H1 (cell line): ENCODE results near the gene DDX3X. TPM values are rescaled to one million over a fixed set of nuclear protein-coding genes. Genes with fewer than 3 reads are reported as not detected.

Experiments used
- CTCF ChIA-PET: fragments of 300-600 bp; sonication (Branson Sonifier 250); formaldehyde crosslinking; loops from one replicate; lab custom pipeline; 2021; ENCODE audit not compliant: partially characterized antibody; lab: Charles Lee
- POLR2A ChIA-PET: fragments of 300-600 bp; sonication (Branson Sonifier 250); formaldehyde crosslinking; loops from one replicate; lab custom pipeline; 2021; ENCODE audit warnings: inconsistent platforms; ENCODE audit not compliant: partially characterized antibody; lab: Charles Lee
- DNase-seq, 2 experiments: peaks; one replicate each; pipeline versions ENCODE4 v3.0.0 to v3.0.0-alpha.2; 2010 to 2022; ENCODE audit warnings: low spot score in 2 of 2, low read depth in 1 of 2, mixed read lengths in 1 of 2
- FAIRE-seq: peaks from 2 replicates; lab custom pipeline; 2011; peaks lifted over from hg19 to GRCh38; lab: Jason Lieb, UNC
- H2AFZ ChIP-seq: 2 replicates; pipeline ENCODE4 v1.8.1; 2012; ENCODE audit warnings: low read length, inconsistent platforms
- H2AK5ac ChIP-seq: 2 replicates; pipeline ENCODE4 v1.6.1; 2013; ENCODE audit warnings: low read depth, low read length
- H2BK120ac ChIP-seq: replicated peaks from 2 replicates; pipeline ENCODE3; 2013; ENCODE audit warnings: low read depth, low read length, inconsistent platforms
- H2BK12ac ChIP-seq: 2 replicates; pipeline ENCODE4 v1.6.1; 2013; ENCODE audit warnings: low read depth, low read length
- H2BK15ac ChIP-seq: 2 replicates; pipeline ENCODE4 v1.6.1; 2013; ENCODE audit warnings: low read length
- H2BK20ac ChIP-seq: 2 replicates; pipeline ENCODE4 v1.6.1; 2013; ENCODE audit warnings: low read length
- H2BK5ac ChIP-seq: 2 replicates; pipeline ENCODE4 v1.6.1; 2013; ENCODE audit warnings: low read depth, low read length
- H3K14ac ChIP-seq: 2 replicates; pipeline ENCODE4 v1.6.1; 2013; ENCODE audit warnings: inconsistent platforms; ENCODE audit not compliant: insufficient read length
- H3K18ac ChIP-seq: 2 replicates; pipeline ENCODE4 v1.6.1; 2013; ENCODE audit warnings: low read length; ENCODE audit errors: extremely low read depth
- H3K23ac ChIP-seq: 2 replicates; pipeline ENCODE4 v1.6.1; 2013; ENCODE audit warnings: inconsistent platforms; ENCODE audit not compliant: insufficient read length
- H3K23me2 ChIP-seq: 2 replicates; pipeline ENCODE4 v1.6.1; 2013; ENCODE audit warnings: low read depth, low read length
- H3K27ac ChIP-seq: 2 replicates; pipeline ENCODE4 v1.6.1; 2011; ENCODE audit warnings: low read depth, low read length, inconsistent platforms
- H3K27me3 ChIP-seq, 4 experiments: replicated peaks in 1 of 4; 1 replicate in 1 of 4; 2 replicates in 3 of 4; pipeline versions ENCODE4 v1.6.1 to v1.8.1; 2011 to 2013; ENCODE audit warnings: low read length in 3 of 4, mild to moderate bottlenecking in 3 of 4, inconsistent platforms in 2 of 4, mixed read lengths in 2 of 4, moderate library complexity in 1 of 4; ENCODE audit not compliant: control insufficient read depth in 3 of 4, insufficient read depth in 3 of 4; ENCODE audit errors: extremely low read depth in 1 of 4
- H3K36me3 ChIP-seq, 4 experiments: 2 replicates each; pipeline versions ENCODE4 v1.6.1 to v1.8.1; 2011 to 2013; ENCODE audit warnings: mild to moderate bottlenecking in 4 of 4, low read length in 3 of 4, moderate library complexity in 2 of 4, control low read depth in 1 of 4, inconsistent platforms in 1 of 4; ENCODE audit not compliant: insufficient read depth in 4 of 4, control insufficient read depth in 2 of 4
- H3K4ac ChIP-seq: replicated peaks from 2 replicates; pipeline ENCODE3; 2013; ENCODE audit warnings: low read length, low read depth, mixed read lengths, inconsistent platforms; ENCODE audit not compliant: insufficient read length
- H3K4me1 ChIP-seq, 4 experiments: replicated peaks in 1 of 4; 1 replicate in 1 of 4; 2 replicates in 3 of 4; pipeline versions ENCODE4 v1.6.1 to v1.8.1; 2011 to 2013; ENCODE audit warnings: low read length in 3 of 4, inconsistent platforms in 2 of 4, mixed read lengths in 1 of 4; ENCODE audit not compliant: insufficient read depth in 4 of 4, control insufficient read depth in 3 of 4
- H3K4me2 ChIP-seq, 2 experiments: 2 replicates each; pipeline versions ENCODE4 v1.6.1 to v1.8.1; 2011 to 2013; ENCODE audit warnings: low read depth in 2 of 2, low read length in 2 of 2, control low read depth in 1 of 2, inconsistent platforms in 1 of 2, mild to moderate bottlenecking in 1 of 2; ENCODE audit not compliant: insufficient read depth in 1 of 2
- H3K4me3 ChIP-seq, 4 experiments: fragments of 200-600, 300-600 bp in 1 of 4; sonication (generic), shearing (Covaris generic), sonication (Bioruptor Twin) in 1 of 4; 2 replicates each; pipeline versions ENCODE4 v1.5.1 to v1.8.1; 2011 to 2016; ENCODE audit warnings: low read length in 4 of 4, low read depth in 3 of 4, control low read depth in 2 of 4, inconsistent platforms in 2 of 4, mild to moderate bottlenecking in 2 of 4, mixed read lengths in 1 of 4, moderate library complexity in 1 of 4; ENCODE audit not compliant: insufficient read depth in 2 of 4; ENCODE audit errors: extremely low read depth in 1 of 4
- H3K56ac ChIP-seq: replicated peaks from 2 replicates; pipeline ENCODE3; 2013; ENCODE audit warnings: low read depth, mild to moderate bottlenecking, mixed read lengths, low read length, inconsistent platforms; ENCODE audit not compliant: insufficient read length
- H3K79me1 ChIP-seq: 2 replicates; pipeline ENCODE4 v1.6.1; 2013; ENCODE audit warnings: low read depth, low read length, control low read depth
- H3K79me2 ChIP-seq, 2 experiments: 2 replicates each; pipeline versions ENCODE4 v1.6.1 to v1.8.1; 2012 to 2013; ENCODE audit warnings: low read length in 2 of 2, mild to moderate bottlenecking in 2 of 2, inconsistent platforms in 1 of 2; ENCODE audit not compliant: insufficient read depth in 2 of 2, control insufficient read depth in 1 of 2
- H3K9ac ChIP-seq, 4 experiments: replicated peaks in 1 of 4; 1 replicate in 1 of 4; 2 replicates in 3 of 4; pipeline versions ENCODE4 v1.6.1 to v1.8.1; 2011 to 2013; ENCODE audit warnings: low read depth in 3 of 4, low read length in 3 of 4, control low read depth in 2 of 4, mild to moderate bottlenecking in 2 of 4, moderate library complexity in 2 of 4, inconsistent platforms in 1 of 4; ENCODE audit errors: extremely low read depth in 1 of 4
- H3K9me3 ChIP-seq, 2 experiments: 2 replicates each; pipeline versions ENCODE4 v1.6.1 to v1.8.1; 2012 to 2013; ENCODE audit warnings: mild to moderate bottlenecking in 2 of 2, moderate library complexity in 2 of 2, control low read depth in 1 of 2, inconsistent platforms in 1 of 2, low read depth in 1 of 2, low read length in 1 of 2, mixed read lengths in 1 of 2; ENCODE audit not compliant: insufficient read depth in 2 of 2
- H4K20me1 ChIP-seq, 2 experiments: replicated peaks in 1 of 2; 2 replicates each; pipeline versions ENCODE3 to v1.8.1; 2011 to 2013; ENCODE audit warnings: inconsistent platforms in 2 of 2, low read length in 2 of 2, mild to moderate bottlenecking in 1 of 2; ENCODE audit not compliant: insufficient read depth in 2 of 2, control insufficient read depth in 1 of 2
- H4K5ac ChIP-seq: 2 replicates; pipeline ENCODE4 v1.6.1; 2013; ENCODE audit warnings: low read length, low read depth, mixed read lengths, inconsistent platforms; ENCODE audit not compliant: insufficient read length
- H4K8ac ChIP-seq: 2 replicates; pipeline ENCODE4 v1.8.0; 2013; ENCODE audit warnings: mild to moderate bottlenecking, moderate library complexity, low read length, inconsistent platforms; ENCODE audit not compliant: insufficient read depth; ENCODE audit errors: extremely low read depth
- H4K91ac ChIP-seq: replicated peaks from 2 replicates; pipeline ENCODE3; 2013; ENCODE audit warnings: low read length, mixed read lengths, inconsistent platforms; ENCODE audit not compliant: insufficient read length
- HDAC2 ChIP-seq, 2 experiments: fragments of 300-600 bp in 1 of 2; sonication (generic) in 1 of 2; IDR thresholded peaks; 2 replicates each; pipeline ENCODE4 v1.6.1; 2011 to 2012; ENCODE audit warnings: low read depth in 2 of 2, low read length in 2 of 2, mild to moderate bottlenecking in 2 of 2, moderate library complexity in 2 of 2, borderline replicate concordance in 1 of 2, inconsistent platforms in 1 of 2
- WGBS, 2 experiments: shearing (Covaris generic) in 1 of 2; methylation state at CpG; one replicate each; pipeline versions ENCODE4 v1.1.6 to v1.1.7; 2013 to 2015; ENCODE audit warnings: low lambda C conversion rate in 2 of 2, mixed read lengths in 2 of 2, inconsistent platforms in 1 of 2, low coverage in 1 of 2, missing lambda C conversion rate in 1 of 2; ENCODE audit not compliant: insufficient replicate concordance in 2 of 2, insufficient coverage in 1 of 2, insufficient read length in 1 of 2; ENCODE audit errors: extremely low coverage in 1 of 2, missing lambda C conversion rate in 1 of 2; 5-methylcytosine and 5-hydroxymethylcytosine counted together
- polyA plus RNA-seq, 7 experiments: library from polyadenylated mRNA; depleted of rRNA in 3 of 7; stranded (reverse) in 5 of 7; unstranded in 2 of 7; fragments of >200 nt in 5 of 7; fragments of 200-250 nt in 2 of 7; gene quantifications; 1 replicate in 5 of 7; 2 replicates in 1 of 7; 4 replicates in 1 of 7; pipeline versions ENCODE4 v1.2.1 to v1.2.3, GENCODE V29; 2011 to 2013; ENCODE audit warnings: missing spikeins in 2 of 7, mixed read lengths in 2 of 7
- total RNA-seq: library from RNA; stranded (reverse); fragmentation: NEBNext Ultra II Directional; extraction: Animal tissue kit (Norgen Biotek cat#: 25700); gene quantifications from 2 replicates; pipeline ENCODE4 v1.2.1, GENCODE V29; 2021

DDX3X gene
- total and polyA plus RNA-seq, 2 of the 8 experiments (the other 6 are each of a cell fraction or from before 2014, with no cell fraction given), result 39.4 to 291 TPM

DNA sequence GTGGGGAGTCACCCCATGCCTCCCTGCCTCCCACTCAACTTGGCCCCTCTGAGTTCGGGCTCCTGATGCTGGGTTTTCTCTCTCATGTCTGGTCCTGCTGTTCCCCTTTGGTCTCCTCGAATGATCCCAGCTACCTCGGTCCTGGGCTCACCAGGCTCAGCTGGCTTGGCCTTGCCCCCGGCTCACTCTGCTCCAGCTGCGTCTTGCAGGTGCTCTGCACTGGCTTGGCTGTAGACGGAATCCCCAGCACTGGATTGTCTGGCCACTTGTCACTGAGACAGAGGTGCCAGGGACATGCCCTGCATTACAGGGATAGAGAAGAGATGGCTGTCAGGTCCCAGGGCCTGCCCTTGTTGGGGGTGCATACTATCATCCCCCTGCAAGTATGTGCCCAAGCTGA, 71.6 kb downstream of the DDX3X start:
- H3K27me3 ChIP-seq, result no peaks in the 10 kb centered on the region
- TF ChIP-seq HDAC2 (IDR thresholded peaks at IDR 0.05; ENCODE audit: borderline replicate concordance in 1 of 2, low read depth in 2 of 2, low read length in 2 of 2), result no peak
- no peaks in the 10 kb centered on the region for H3K9me3 ChIP-seq
- no peak overlapping the region for H2AFZ ChIP-seq
- no peak overlapping the region for H2BK5ac ChIP-seq
- no peak overlapping the region for H4K8ac ChIP-seq
- POLR2A ChIA-PET, result no interaction called here
- H3K14ac ChIP-seq, result no peak overlapping the region
- no peak overlapping the region for H3K9ac ChIP-seq
- H3K23me2 ChIP-seq, result no peaks in the 10 kb centered on the region
- no peak overlapping the region for H2BK20ac ChIP-seq
- H2AK5ac ChIP-seq, result no peak overlapping the region
- H2BK15ac ChIP-seq, result no peak overlapping the region
- no peaks in the 10 kb centered on the region for H3K79me2 ChIP-seq
- no peak overlapping the region for H2BK120ac ChIP-seq
- H3K23ac ChIP-seq, result no peak overlapping the region
- no peak overlapping the region for H4K91ac ChIP-seq
- H4K20me1 ChIP-seq, result no peaks in the 10 kb centered on the region
- no peak overlapping the region for H2BK12ac ChIP-seq
- H3K18ac ChIP-seq, result no peak overlapping the region
- H3K4me2 ChIP-seq, result no peak overlapping the region
- H3K27ac ChIP-seq, result no peak overlapping the region
- no peak overlapping the region for H3K4me3 ChIP-seq
- H3K4me1 ChIP-seq, result no peaks in the 10 kb centered on the region
- no peaks in the 10 kb centered on the region for H3K79me1 ChIP-seq
- no peak for FAIRE-seq
- H3K56ac ChIP-seq, result no peak overlapping the region
- H3K36me3 ChIP-seq, result no peaks in the 10 kb centered on the region
- no peak overlapping the region for H3K4ac ChIP-seq
- CTCF ChIA-PET, result no interaction called here
- no peak overlapping the region for H4K5ac ChIP-seq
- 89% methylated on average over 5 of the region's 6 CpGs; no CpG with 5 or more reads in 1 of the 2 experiments for WGBS, 2 experiments
- no peak for DNase-seq
